Panc1 (cell line): Measurements from ENCODE around the gene ELOVL6.

Experiments used
- CTCF ChIP-seq: fragments of 450-650 bp; IDR thresholded peaks from 2 replicates; pipeline ENCODE4 v1.5.1; 2017; ENCODE audit warnings: mild to moderate bottlenecking
- POLR2AphosphoS5 ChIP-seq: IDR thresholded peaks from 2 replicates; pipeline ENCODE4 v1.6.1; 2012; ENCODE audit warnings: mild to moderate bottlenecking, low read depth, low read length, moderate library complexity
- REST ChIP-seq, 2 experiments: IDR thresholded peaks; 2 replicates each; pipeline ENCODE4 v1.6.1; 2011 to 2012; ENCODE audit warnings: low read depth in 2 of 2, control low read depth in 1 of 2, low read length in 1 of 2, mild to moderate bottlenecking in 1 of 2, moderate library complexity in 1 of 2; ENCODE audit not compliant: insufficient read depth in 1 of 2
- SIN3A ChIP-seq: IDR thresholded peaks from 2 replicates; pipeline ENCODE4 v1.6.1; 2012; ENCODE audit warnings: low read depth, mild to moderate bottlenecking, low read length, moderate library complexity, borderline replicate concordance; ENCODE audit not compliant: insufficient read depth

- TF ChIP-seq CTCF (no peak), POLR2AphosphoS5 (no peak), REST (IDR thresholded peaks at IDR 0.05; ENCODE audit: insufficient read depth in 1 of 2, low read depth in 2 of 2, low read length in 1 of 2) (no peak), SIN3A (no peak)
Observed at GRCh38 chr4:110068248-110068647, 130.2 kb downstream of the ELOVL6 start.
